Measurements from ENCODE around the gene OSBPL5.

GRCh38 chr11:3044915-3045314 lies 120.2 kb downstream of the OSBPL5 start:
- TF ChIP-seq, protein P1, sequence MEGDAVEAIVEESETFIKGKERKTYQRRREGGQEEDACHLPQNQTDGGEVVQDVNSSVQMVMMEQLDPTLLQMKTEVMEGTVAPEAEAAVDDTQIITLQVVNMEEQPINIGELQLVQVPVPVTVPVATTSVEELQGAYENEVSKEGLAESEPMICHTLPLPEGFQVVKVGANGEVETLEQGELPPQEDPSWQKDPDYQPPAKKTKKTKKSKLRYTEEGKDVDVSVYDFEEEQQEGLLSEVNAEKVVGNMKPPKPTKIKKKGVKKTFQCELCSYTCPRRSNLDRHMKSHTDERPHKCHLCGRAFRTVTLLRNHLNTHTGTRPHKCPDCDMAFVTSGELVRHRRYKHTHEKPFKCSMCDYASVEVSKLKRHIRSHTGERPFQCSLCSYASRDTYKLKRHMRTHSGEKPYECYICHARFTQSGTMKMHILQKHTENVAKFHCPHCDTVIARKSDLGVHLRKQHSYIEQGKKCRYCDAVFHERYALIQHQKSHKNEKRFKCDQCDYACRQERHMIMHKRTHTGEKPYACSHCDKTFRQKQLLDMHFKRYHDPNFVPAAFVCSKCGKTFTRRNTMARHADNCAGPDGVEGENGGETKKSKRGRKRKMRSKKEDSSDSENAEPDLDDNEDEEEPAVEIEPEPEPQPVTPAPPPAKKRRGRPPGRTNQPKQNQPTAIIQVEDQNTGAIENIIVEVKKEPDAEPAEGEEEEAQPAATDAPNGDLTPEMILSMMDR (IDR thresholded peaks at IDR 0.05; ENCODE audit: low read depth, low read length): no peak
- TF ChIP-seq EZH2phosphoT487 (IDR thresholded peaks at IDR 0.05; ENCODE audit: low read depth): no peak
